ENCODE measurements around the gene NT5C1A. TPM values are rescaled to one million over a fixed set of nuclear protein-coding genes. Genes with fewer than 3 reads are reported as not detected.

NT5C1A gene
- polyA plus RNA-seq, 1 experiment, result not detected

DNA sequence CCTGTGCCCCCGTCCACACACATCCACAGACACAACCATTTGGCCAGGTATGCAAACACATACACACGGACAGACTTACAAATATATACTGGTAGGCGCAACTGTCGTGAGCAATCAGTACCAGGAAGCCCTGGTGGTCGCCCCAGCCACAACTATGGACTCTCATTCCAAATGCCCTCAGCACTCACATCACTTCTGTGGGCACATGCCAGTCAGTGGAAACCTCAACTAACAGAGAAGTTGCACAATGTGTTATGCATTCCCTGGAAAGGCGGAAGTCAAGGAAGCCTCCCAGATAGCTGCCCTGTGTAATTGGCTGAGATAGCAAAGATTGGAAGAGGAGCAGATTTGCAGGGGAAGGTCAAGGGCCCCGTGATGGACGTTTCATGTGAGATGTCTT, 31.0 kb downstream of the NT5C1A start:
- Histone ChIP-seq H3K4me3 (ENCODE audit: low read depth, low read length) (no peak overlapping the region), H3K9me3 (ENCODE audit: control insufficient read depth, insufficient read depth, low read length) (no peaks in the 10 kb centered on the region; the same call in 1 of the 2 replicates), H3K27me3 (ENCODE audit: control insufficient read depth, insufficient read depth, low read length) (peaks cover 8% of the 10 kb centered on the region), H3K27ac (ENCODE audit: low read depth, low read length) (no peak overlapping the region)
- DNase-seq (ENCODE audit: low read depth, low spot score), result no peak
- ChIA-PET POLR2A (no interaction called here), CTCF (interaction anchor here (0.6 to 1.0 kb wide), 5 partner anchors 13 to 37 kb away, joined by 3 to 6 read pairs (median 3); no protein-coding TSS in a partner anchor)
- TF ChIP-seq, protein P1, sequence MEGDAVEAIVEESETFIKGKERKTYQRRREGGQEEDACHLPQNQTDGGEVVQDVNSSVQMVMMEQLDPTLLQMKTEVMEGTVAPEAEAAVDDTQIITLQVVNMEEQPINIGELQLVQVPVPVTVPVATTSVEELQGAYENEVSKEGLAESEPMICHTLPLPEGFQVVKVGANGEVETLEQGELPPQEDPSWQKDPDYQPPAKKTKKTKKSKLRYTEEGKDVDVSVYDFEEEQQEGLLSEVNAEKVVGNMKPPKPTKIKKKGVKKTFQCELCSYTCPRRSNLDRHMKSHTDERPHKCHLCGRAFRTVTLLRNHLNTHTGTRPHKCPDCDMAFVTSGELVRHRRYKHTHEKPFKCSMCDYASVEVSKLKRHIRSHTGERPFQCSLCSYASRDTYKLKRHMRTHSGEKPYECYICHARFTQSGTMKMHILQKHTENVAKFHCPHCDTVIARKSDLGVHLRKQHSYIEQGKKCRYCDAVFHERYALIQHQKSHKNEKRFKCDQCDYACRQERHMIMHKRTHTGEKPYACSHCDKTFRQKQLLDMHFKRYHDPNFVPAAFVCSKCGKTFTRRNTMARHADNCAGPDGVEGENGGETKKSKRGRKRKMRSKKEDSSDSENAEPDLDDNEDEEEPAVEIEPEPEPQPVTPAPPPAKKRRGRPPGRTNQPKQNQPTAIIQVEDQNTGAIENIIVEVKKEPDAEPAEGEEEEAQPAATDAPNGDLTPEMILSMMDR (IDR thresholded peaks at IDR 0.05; ENCODE audit: low read depth, low read length), result no peak

DNA sequence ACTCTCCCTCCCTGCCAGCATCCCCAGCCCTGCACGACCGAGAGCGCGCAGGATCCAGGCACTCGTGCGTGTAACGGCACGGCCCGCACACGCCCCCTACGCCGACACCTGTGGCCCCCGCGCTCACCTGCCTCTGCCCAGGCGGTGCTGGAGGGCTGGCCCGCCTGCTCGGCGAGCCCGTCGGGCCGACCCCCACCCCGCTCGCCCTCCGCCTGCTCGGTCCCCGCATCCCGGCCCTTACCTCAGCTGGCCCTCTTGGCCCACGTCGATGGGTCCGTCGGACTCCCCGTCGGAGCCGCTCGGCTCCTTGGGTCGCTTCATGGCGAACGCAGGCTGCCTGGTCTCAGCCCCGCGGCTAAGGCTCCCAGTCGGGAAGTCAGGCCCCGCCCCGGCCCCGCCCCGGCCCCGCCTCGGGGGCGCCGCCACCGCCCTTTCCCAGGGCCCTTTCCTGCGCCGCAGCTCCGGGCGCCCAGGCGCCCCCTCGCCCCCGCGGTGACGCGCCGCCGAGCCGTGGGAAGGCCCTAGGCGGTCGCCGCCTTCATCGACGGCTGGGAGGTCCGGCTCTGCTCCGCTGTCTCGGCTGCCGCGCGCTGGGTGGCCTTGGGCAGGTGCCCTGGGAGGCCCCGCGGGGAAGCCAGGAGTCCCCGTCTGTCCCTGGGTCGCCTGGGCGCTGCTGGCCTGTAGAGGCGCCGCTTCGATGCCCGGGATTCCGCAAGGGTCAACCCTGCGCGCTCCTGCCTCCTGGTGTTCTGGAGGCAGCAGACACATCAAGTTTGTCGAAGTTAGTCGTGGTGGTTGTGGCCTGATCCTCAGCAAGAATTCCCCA, 32.4 kb downstream of the NT5C1A start, which contains the start of gene HEYL:
TSS of gene HEYL (minus strand) at position 339 of the 826 bp plus-strand sequence. CDS start at position 321, 18 bp downstream.
- ChIA-PET POLR2A (no interaction called here), CTCF (interaction anchor here (1.0 to 1.2 kb wide), 2 partner anchors 33 kb away, joined by 3 read pairs; no protein-coding TSS in a partner anchor)
- TF ChIP-seq, protein P1 (IDR thresholded peaks at IDR 0.05; ENCODE audit: low read depth, low read length), result peak; percentile 41
- DNase-seq (ENCODE audit: low read depth, low spot score), result no peak
- Histone ChIP-seq H3K4me3 (ENCODE audit: low read depth, low read length) (peak within 1 kb of the TSS; percentile 32; the same call in 1 of the 2 replicates), H3K27me3 (ENCODE audit: control insufficient read depth, insufficient read depth, low read length) (peaks cover 7% of the 10 kb centered on the region), H3K9me3 (ENCODE audit: control insufficient read depth, insufficient read depth, low read length) (no peaks in the 10 kb centered on the region; the same call in 1 of the 2 replicates), H3K27ac (ENCODE audit: low read depth, low read length) (no peak within 1 kb of the TSS)

DNA sequence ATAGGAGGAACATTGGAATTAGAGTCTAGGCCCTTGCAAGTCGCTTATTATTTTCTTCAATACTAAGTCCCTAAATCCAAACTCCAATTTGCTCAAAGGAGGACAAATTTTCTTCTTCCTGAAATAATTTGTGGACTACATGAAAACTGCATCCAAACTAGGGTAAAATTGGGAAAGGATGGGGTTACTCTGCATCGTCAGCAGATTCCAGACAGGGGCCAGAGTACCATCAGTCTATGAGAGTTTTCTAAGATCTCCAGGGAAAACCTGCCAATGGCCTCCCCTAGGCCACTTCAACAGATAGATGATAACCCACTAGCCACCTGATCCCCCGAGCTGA, 33.0 kb downstream of the NT5C1A start:
- Histone ChIP-seq H3K9me3 (ENCODE audit: control insufficient read depth, insufficient read depth, low read length) (no peaks in the 10 kb centered on the region; the same call in 1 of the 2 replicates), H3K27ac (ENCODE audit: low read depth, low read length) (no peak overlapping the region), H3K27me3 (ENCODE audit: control insufficient read depth, insufficient read depth, low read length) (peaks cover 6% of the 10 kb centered on the region), H3K4me3 (ENCODE audit: low read depth, low read length) (no peak overlapping the region)
- TF ChIP-seq, protein P1 (IDR thresholded peaks at IDR 0.05; ENCODE audit: low read depth, low read length), result no peak
- POLR2A ChIA-PET, result no interaction called here
- CTCF ChIA-PET, result interaction anchor here (1.2 kb wide), 1 partner anchor 33 kb away, joined by 3 read pairs; no protein-coding TSS in a partner anchor
- DNase-seq (ENCODE audit: low read depth, low spot score), result no peak

DNA sequence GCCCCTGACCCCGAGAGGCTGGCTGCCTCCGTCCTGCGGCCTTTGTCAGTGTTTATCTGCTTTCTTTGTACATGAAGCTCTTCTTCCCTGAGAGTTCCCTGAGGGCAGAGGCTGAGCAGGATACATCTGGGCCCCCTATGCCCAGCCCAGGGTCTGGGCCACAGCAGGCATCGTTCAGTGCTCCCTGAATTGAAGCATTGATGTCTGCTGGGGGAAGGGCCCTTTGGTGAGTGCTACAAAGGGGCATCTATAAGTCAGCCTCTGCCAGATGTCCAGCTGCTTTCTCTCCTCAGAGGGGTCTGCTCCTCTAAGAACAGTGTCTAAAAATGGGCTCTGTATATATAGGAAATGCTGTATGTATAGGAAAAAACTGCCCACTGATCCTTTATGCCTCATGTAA, 34.5 kb downstream of the NT5C1A start:
- CTCF ChIA-PET, result interaction anchor here (1.0 to 1.2 kb wide), 2 partner anchors 9 to 21 kb away, joined by 3 to 6 read pairs; no protein-coding TSS in a partner anchor
- no peak for DNase-seq (ENCODE audit: low read depth, low spot score)

More for the DNA sequence above, 34.5 kb downstream of the NT5C1A start:
- TF ChIP-seq, protein P1 (IDR thresholded peaks at IDR 0.05; ENCODE audit: low read depth, low read length), result no peak
- Histone ChIP-seq H3K4me3 (ENCODE audit: low read depth, low read length) (no peak overlapping the region), H3K27me3 (ENCODE audit: control insufficient read depth, insufficient read depth, low read length) (peaks cover 6% of the 10 kb centered on the region), H3K27ac (ENCODE audit: low read depth, low read length) (no peak overlapping the region), H3K9me3 (ENCODE audit: control insufficient read depth, insufficient read depth, low read length) (no peaks in the 10 kb centered on the region; the same call in 1 of the 2 replicates)
- POLR2A ChIA-PET, result no interaction called here
